ENCODE data around the gene EVA1C. TPM values are rescaled to one million over a fixed set of nuclear protein-coding genes. Genes with fewer than 3 reads are reported as not detected.

The EVA1C gene, protein sequence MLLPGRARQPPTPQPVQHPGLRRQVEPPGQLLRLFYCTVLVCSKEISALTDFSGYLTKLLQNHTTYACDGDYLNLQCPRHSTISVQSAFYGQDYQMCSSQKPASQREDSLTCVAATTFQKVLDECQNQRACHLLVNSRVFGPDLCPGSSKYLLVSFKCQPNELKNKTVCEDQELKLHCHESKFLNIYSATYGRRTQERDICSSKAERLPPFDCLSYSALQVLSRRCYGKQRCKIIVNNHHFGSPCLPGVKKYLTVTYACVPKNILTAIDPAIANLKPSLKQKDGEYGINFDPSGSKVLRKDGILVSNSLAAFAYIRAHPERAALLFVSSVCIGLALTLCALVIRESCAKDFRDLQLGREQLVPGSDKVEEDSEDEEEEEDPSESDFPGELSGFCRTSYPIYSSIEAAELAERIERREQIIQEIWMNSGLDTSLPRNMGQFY
- 51.5 to 56.8 TPM (median 55.0 TPM) in 5 replicates for total RNA-seq (2022; extraction: Qiagen RNA extraction)

GRCh38 chr21:32412162-32413014, at the start of gene EVA1C:
TSS of gene EVA1C (plus strand) at chr21:32412706. CDS start at chr21:32412854, 148 bp downstream.

GRCh38 chr21:32392880-32393676, 19.4 kb upstream of the EVA1C start, which contains the start of gene URB1:
TSS of gene URB1 (minus strand) at chr21:32393012. CDS start at chr21:32392910, 102 bp downstream.

Other genes with a start within 250 kb of the EVA1C start
- 12.7 to 15.8 TPM (median 14.7 TPM) in 5 replicates for gene MIS18A, start 133.7 kb upstream of the EVA1C start, total RNA-seq (2022; extraction: Qiagen RNA extraction)
- not detected in 5 replicates for gene MRAP, start 113.9 kb upstream of the EVA1C start, total RNA-seq (2022; extraction: Qiagen RNA extraction)
- 9.8 to 14.5 TPM (median 12.1 TPM) in 5 replicates for gene URB1, start 19.7 kb upstream of the EVA1C start, total RNA-seq (2022; extraction: Qiagen RNA extraction)
- 0.67 to 0.95 TPM (median 0.80 TPM) in 5 replicates for gene TCP10L, start 172.8 kb downstream of the EVA1C start, total RNA-seq (2022; extraction: Qiagen RNA extraction)
- gene CFAP298, start 199.7 kb downstream of the EVA1C start, total RNA-seq (2022; extraction: Qiagen RNA extraction) = 26.6 to 35.4 TPM (median 30.3 TPM) in 5 replicates